AG04450 (cell line): ENCODE data around the gene MS4A6A. TPM values are rescaled to one million over a fixed set of nuclear protein-coding genes. Genes with fewer than 3 reads are reported as not detected.
"Not testable (repeated sequence)": the region's sequence is repeated elsewhere in the genome, so short reads cannot be mapped to it uniquely, and the experiment has no call there.

Experiments used
- CTCF ChIA-PET: fragments of 300-600, 350-600 bp; formaldehyde crosslinking; extraction: SDS; loops from one replicate; lab custom pipeline; 2022; ENCODE audit warnings: antibody characterized with exemption, inconsistent platforms; lab: Charles Lee
- POLR2A ChIA-PET: fragments of 350-600 bp; formaldehyde crosslinking; extraction: SDS; loops from one replicate; lab custom pipeline; 2021; ENCODE audit warnings: antibody characterized with exemption, inconsistent platforms; lab: Yijun Ruan, JAX
- DNase-seq: peaks from one replicate; pipeline ENCODE4 v3.0.0-alpha.2; 2011; ENCODE audit warnings: low read depth, low spot score
- H3K27ac ChIP-seq: one replicate; pipeline ENCODE4 v1.5.1; 2012; ENCODE audit warnings: low read depth, low read length, control low read depth
- H3K27me3 ChIP-seq: one replicate; pipeline ENCODE4 v1.6.0; 2012; ENCODE audit warnings: low read length; ENCODE audit not compliant: control insufficient read depth, insufficient read depth
- H3K4me3 ChIP-seq: 2 replicates; pipeline ENCODE4 v1.5.1; 2011; ENCODE audit warnings: mild to moderate bottlenecking, low read depth, low read length, control low read depth
- H3K9me3 ChIP-seq: 2 replicates; pipeline ENCODE4 v1.5.1; 2012; ENCODE audit warnings: low read length; ENCODE audit not compliant: control insufficient read depth, insufficient read depth
- CTCF ChIP-seq: IDR thresholded peaks from 2 replicates; pipeline ENCODE4 v1.5.1; 2011; ENCODE audit warnings: low read depth, low read length, control low read depth, inconsistent platforms
- polyA plus RNA-seq: library from polyadenylated mRNA; depleted of rRNA; stranded (reverse); fragments of >200 nt; gene quantifications from 2 replicates; pipeline ENCODE4 v1.2.3, GENCODE V29; 2011

The MS4A6A gene
- polyA plus RNA-seq, 1 experiment: not detected

GRCh38 chr11:60155931-60156330 is 27.0 kb downstream of the MS4A6A start:
- DNase-seq: no peak
- POLR2A ChIA-PET: no interaction called here
- CTCF ChIA-PET: no interaction called here
- no peak overlapping the region for H3K4me3 ChIP-seq
- no peak for TF ChIP-seq CTCF
- H3K27ac ChIP-seq: no peak overlapping the region
- H3K27me3 ChIP-seq: no peaks in the 10 kb centered on the region
- H3K9me3 ChIP-seq: no peaks in the 10 kb centered on the region

- H3K4me3 ChIP-seq, CTCF ChIA-PET, H3K9me3 ChIP-seq, H3K27me3 ChIP-seq, POLR2A ChIA-PET, DNase-seq, H3K27ac ChIP-seq: not testable (repeated sequence)
Measured at GRCh38 chr11:60152727-60153126, 30.2 kb downstream of the MS4A6A start.

GRCh38 chr11:60150279-60150678 is 32.6 kb downstream of the MS4A6A start:
- ChIA-PET POLR2A (no interaction called here), CTCF (no interaction called here)
- peaks cover 9% of the 10 kb centered on the region for H3K9me3 ChIP-seq
- no peak overlapping the region for H3K4me3 ChIP-seq
- TF ChIP-seq CTCF: no peak
- no peak overlapping the region for H3K27ac ChIP-seq
- DNase-seq: no peak
- no peaks in the 10 kb centered on the region for H3K27me3 ChIP-seq

GRCh38 chr11:60145677-60146076 is 37.2 kb downstream of the MS4A6A start:
- ChIA-PET POLR2A (no interaction called here), CTCF (no interaction called here)

GRCh38 chr11:60143768-60144167 is 39.1 kb downstream of the MS4A6A start:
- Histone ChIP-seq H3K27me3 (no peaks in the 10 kb centered on the region), H3K27ac (no peak overlapping the region), H3K9me3 (peaks cover 9% of the 10 kb centered on the region), H3K4me3 (no peak overlapping the region)
- no peak for TF ChIP-seq CTCF
- ChIA-PET CTCF (no interaction called here), POLR2A (no interaction called here)
- no peak for DNase-seq

More at GRCh38 chr11:60145677-60146076, 37.2 kb downstream of the MS4A6A start:
- DNase-seq: no peak
- Histone ChIP-seq H3K4me3 (no peak overlapping the region), H3K27me3 (no peaks in the 10 kb centered on the region), H3K9me3 (peaks cover 9% of the 10 kb centered on the region), H3K27ac (no peak overlapping the region)
- TF ChIP-seq CTCF: no peak

- no peak for DNase-seq
- ChIA-PET CTCF (no interaction called here), POLR2A (no interaction called here)
- no peak for TF ChIP-seq CTCF
- no peaks in the 10 kb centered on the region for H3K27me3 ChIP-seq
- no peak overlapping the region for H3K27ac ChIP-seq
- H3K9me3 ChIP-seq: peaks cover 13% of the 10 kb centered on the region; the same call in 1 of the 2 replicates
- no peak overlapping the region for H3K4me3 ChIP-seq
Measured at GRCh38 chr11:60133917-60134316, 49.0 kb downstream of the MS4A6A start.
